GM12878 (cell line): ENCODE measurements around the gene AGAP6. TPM values are rescaled to one million over a fixed set of nuclear protein-coding genes. Genes with fewer than 3 reads are reported as not detected.
A peak's percentile ranks its signal among the peaks of the same experiment; 100 is the strongest.
"Not testable (repeated sequence)": the region's sequence is repeated elsewhere in the genome, so short reads cannot be mapped to it uniquely, and the experiment has no call there.

Experiments
- ATAC-seq: fragments of 200-7000 bp; cut with Tn5 transposase; 3 replicates; pipeline ENCODE4 v1.9.1; 2020; ENCODE audit warnings: mild to moderate bottlenecking, moderate library complexity
- Bru-seq: library from RNA; stranded (reverse); fragments of 400-500 nt; gene quantifications from one replicate; lab custom pipeline; 2021; lab: Mats Ljungman, UMichigan
- BruChase-seq, 2 experiments: library from RNA; stranded (reverse); fragments of 400-500 nt; gene quantifications; one replicate each; lab custom pipeline; 2021; lab: Mats Ljungman, UMichigan
- BruUV-seq: library from RNA; stranded (reverse); fragments of 400-500 nt; replicated peaks from 2 replicates; lab custom pipeline; 2021; lab: Mats Ljungman, UMichigan
- CTCF ChIA-PET: fragments of 300-600 bp; sonication (Branson Sonifier 250); formaldehyde crosslinking; extraction: SDS; loops from one replicate; lab custom pipeline; 2021; ENCODE audit warnings: inconsistent platforms; lab: Yijun Ruan, JAX
- POLR2A ChIA-PET: fragments of 350-600 bp; formaldehyde crosslinking; extraction: SDS; loops from one replicate; lab custom pipeline; 2021; ENCODE audit warnings: inconsistent platforms; lab: Charles Lee
- RAD21 ChIA-PET: fragments of 300-600 bp; sonication (Branson Sonifier 250); formaldehyde crosslinking; loops from one replicate; lab custom pipeline; 2023; ENCODE audit warnings: antibody characterized with exemption; ENCODE audit not compliant: unreplicated experiment; lab: Charles Lee
- SMC1A ChIA-PET: fragments of 300-600 bp; sonication (Branson Sonifier 250); formaldehyde crosslinking; loops from one replicate; lab custom pipeline; 2023; ENCODE audit not compliant: unreplicated experiment, uncharacterized antibody; lab: Charles Lee
- DNase-seq: peaks from one replicate; pipeline ENCODE4 v3.0.0-alpha.2; 2011; ENCODE audit warnings: low read depth, low spot score
- FAIRE-seq: peaks from 3 replicates; lab custom pipeline; 2011; peaks lifted over from hg19 to GRCh38; lab: Jason Lieb, UNC
- H2AFZ ChIP-seq: 2 replicates; pipeline ENCODE4 v1.6.0; 2011; ENCODE audit warnings: low read depth, low read length, control low read depth; ENCODE audit not compliant: control insufficient read depth
- H3K27ac ChIP-seq: 2 replicates; pipeline ENCODE4 v1.5.1; 2011; ENCODE audit warnings: control low read depth; ENCODE audit not compliant: control insufficient read depth, insufficient read depth
- H3K27me3 ChIP-seq, 2 experiments: replicated peaks in 1 of 2; 2 replicates each; pipeline versions ENCODE4 v1.6.0 to v1.6.1; 2011; ENCODE audit warnings: low read length in 1 of 2; ENCODE audit not compliant: control insufficient read depth in 2 of 2, insufficient read depth in 2 of 2
- H3K36me3 ChIP-seq, 2 experiments: 2 replicates each; pipeline ENCODE4 v1.5.1; 2011; ENCODE audit warnings: low read length in 1 of 2; ENCODE audit not compliant: control insufficient read depth in 2 of 2, insufficient read depth in 2 of 2
- H3K4me1 ChIP-seq: 2 replicates; pipeline ENCODE4 v1.6.1; 2011; ENCODE audit warnings: mild to moderate bottlenecking, low read length, moderate library complexity, mixed read lengths; ENCODE audit not compliant: control insufficient read depth, insufficient read depth
- H3K4me2 ChIP-seq: 2 replicates; pipeline ENCODE4 v1.6.0; 2011; ENCODE audit warnings: control low read depth; ENCODE audit not compliant: control insufficient read depth, insufficient read depth
- H3K4me3 ChIP-seq: fragments of 200-600 bp; sonication (generic); 2 replicates; pipeline ENCODE4 v1.5.1; 2016
- H3K79me2 ChIP-seq: 2 replicates; pipeline ENCODE4 v1.6.0; 2011; ENCODE audit warnings: low read length; ENCODE audit not compliant: control insufficient read depth, insufficient read depth
- H3K9ac ChIP-seq: 2 replicates; pipeline ENCODE4 v1.8.0; 2011; ENCODE audit warnings: low read length, control low read depth, mixed read lengths; ENCODE audit not compliant: control insufficient read depth, insufficient read depth
- H3K9me3 ChIP-seq: replicated peaks from 3 replicates; pipeline ENCODE4 v1.5.1; 2011; ENCODE audit warnings: mild to moderate bottlenecking, low read length; ENCODE audit not compliant: control insufficient read depth, insufficient read depth
- H4K20me1 ChIP-seq: 2 replicates; pipeline ENCODE4 v1.6.0; 2011; ENCODE audit not compliant: control insufficient read depth, insufficient read depth
- WGBS: methylation state at CpG from one replicate; pipeline ENCODE4 v1.1.6; 2016; ENCODE audit warnings: low lambda C conversion rate; ENCODE audit not compliant: insufficient replicate concordance, insufficient coverage; ENCODE audit errors: missing lambda C conversion rate; 5-methylcytosine and 5-hydroxymethylcytosine counted together
- in situ Hi-C: fragments of 300-500 bp; cut with MboI; formaldehyde crosslinking; loops from 9 replicates; pipeline ENCODE4 v1.14.3; 2018; ENCODE audit warnings: mixed read lengths
- intact Hi-C: fragments of 100-400 bp; cut with micrococcal nuclease; formaldehyde crosslinking; loops from one replicate; pipeline ENCODE4 v1.14.2; 2022; ENCODE audit not compliant: unreplicated experiment
- long read RNA-seq, 2 experiments: library from polyadenylated mRNA; unstranded; transcript quantifications; one replicate each; pipeline ENCODE4 v2.0.0, GENCODE V29; 2019 to 2020
- polyA minus RNA-seq, 3 experiments: library from RNA; depleted of rRNA, polyadenylated mRNA; stranded (reverse); fragments of >200 nt; gene quantifications; 2 replicates each; pipeline ENCODE4 v1.2.3, GENCODE V29; 2011
- polyA plus RNA-seq, 11 experiments: library from polyadenylated mRNA; depleted of rRNA in 4 of 11; unstranded in 6 of 11; stranded (reverse) in 5 of 11; fragments of >200 nt; fragmentation: Nextera tagmentation in 4 of 11; fragmentation: Illumina TruSeq in 1 of 11; extraction: Ambion mirVana in 4 of 11; extraction: Trizol in 1 of 11; gene quantifications; 1 replicate in 1 of 11; 2 replicates in 10 of 11; pipeline versions ENCODE4 v1.2.1 to v1.2.3, GENCODE V29; 2011 to 2016; ENCODE audit warnings: inconsistent platforms in 2 of 11, missing spikeins in 2 of 11, low read depth in 1 of 11
- total RNA-seq, 4 experiments: library from RNA; depleted of rRNA in 3 of 4; stranded (reverse); fragments of >200 nt in 3 of 4; fragmentation: Illumina TruSeq in 1 of 4; extraction: Trizol in 1 of 4; gene quantifications; 2 replicates each; pipeline versions ENCODE4 v1.2.1 to v1.2.3, GENCODE V29; 2013 to 2021

Gene AGAP6
- total RNA-seq (2013; cell fraction: nucleolus; rRNA removed) = 49.3 and 53.2 TPM in 2 replicates
- total RNA-seq (2014; rRNA removed) = 12.6 and 14.3 TPM in 2 replicates
- total RNA-seq (2014; rRNA removed; fragmentation: Illumina TruSeq; extraction: Trizol) = 10.2 and 11.1 TPM in 2 replicates
- 14.3 and 14.7 TPM in 2 replicates for total RNA-seq (2021)
- 7.8 TPM for polyA plus RNA-seq (2011; ENCODE audit: low read depth)
- 15.3 and 19.7 TPM in 2 replicates for polyA plus RNA-seq (2011; rRNA removed)
- polyA plus RNA-seq (2011; cell fraction: cytosol; rRNA removed) = 9.6 and 14.6 TPM in 2 replicates
- polyA plus RNA-seq (2011; cell fraction: nucleus; rRNA removed) = 93.6 and 113 TPM in 2 replicates
- polyA plus RNA-seq (2012) = 13.0 and 13.7 TPM in 2 replicates
- 17.0 and 20.3 TPM in 2 replicates for polyA plus RNA-seq (2014; fragmentation: Illumina TruSeq; extraction: Trizol)
- polyA plus RNA-seq (2014; fragmentation: Nextera tagmentation; extraction: Ambion mirVana) = 1 to 10 TPM in 1 of 2 experiments, under 1 TPM in 1; 0.66 to 2.5 TPM
- 24.0 and 26.0 TPM in 2 replicates for polyA plus RNA-seq (2014; rRNA removed)
- polyA plus RNA-seq (2016; fragmentation: Nextera tagmentation; extraction: Ambion mirVana) = 1 to 10 TPM; 7.8 to 8.6 TPM
- polyA minus RNA-seq (2011; rRNA and poly(A)+ RNA removed) = 4.7 and 6.6 TPM in 2 replicates
- polyA minus RNA-seq (2011; cell fraction: cytosol; rRNA and poly(A)+ RNA removed) = 1.3 and 1.8 TPM in 2 replicates
- polyA minus RNA-seq (2011; cell fraction: nucleus; rRNA and poly(A)+ RNA removed) = 7.0 and 14.7 TPM in 2 replicates
- Bru-seq, nascent RNA = percentile 82 among the genes with signal in this experiment
- percentile 97 among the genes with signal in this experiment for BruChase-seq, experiment 1, labeled RNA remaining after a 6-hour chase
- percentile 96 among the genes with signal in this experiment for BruChase-seq, experiment 2, labeled RNA remaining after a 2-hour chase
- long read RNA-seq, experiment 1, partial matches to known transcripts = 0 of 1 reads
- long read RNA-seq, experiment 1, other reads (novel, unspliced or antisense) = 0 of 1 reads
- long read RNA-seq, experiment 2, partial matches to known transcripts = 4 of 8 reads
- long read RNA-seq, experiment 2, other reads (novel, unspliced or antisense) = 4 of 8 reads

DNA sequence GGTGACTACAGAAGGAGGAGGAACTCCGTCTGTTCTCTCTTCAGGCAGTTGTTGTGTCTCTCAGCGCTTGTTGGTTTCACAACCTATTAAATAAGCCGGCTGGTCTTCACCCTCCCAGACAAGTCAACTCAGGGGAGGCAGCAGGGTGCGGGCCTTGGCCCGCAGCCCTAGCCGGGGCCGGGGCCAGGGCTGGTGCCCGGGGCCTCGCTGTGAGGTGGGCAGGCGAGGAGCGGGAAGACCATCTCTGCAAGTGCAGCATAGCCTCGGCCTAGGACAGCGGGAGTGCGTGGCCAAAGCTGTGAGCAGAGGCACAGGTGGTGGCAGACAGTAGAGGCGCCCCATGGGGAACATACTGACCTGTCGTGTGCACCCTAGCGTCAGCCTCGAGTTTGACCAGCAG lies at the start of gene AGAP6:
TSS of gene AGAP6 (plus strand) at position 31 of the 400 bp plus-strand sequence. CDS start at position 341, 310 bp downstream.
- H3K4me2 ChIP-seq, H3K27me3 ChIP-seq, CTCF ChIA-PET, H3K36me3 ChIP-seq, POLR2A ChIA-PET, DNase-seq, intact Hi-C loops, BruUV-seq, SMC1A ChIA-PET, in situ Hi-C loops, ATAC-seq, RAD21 ChIA-PET, H3K9me3 ChIP-seq, H3K4me1 ChIP-seq, H3K79me2 ChIP-seq, H2AFZ ChIP-seq, H3K27ac ChIP-seq, H4K20me1 ChIP-seq, H3K9ac ChIP-seq, FAIRE-seq, H3K4me3 ChIP-seq: not testable (repeated sequence)
- 89% methylated on average over 14 of the region's 18 CpGs for WGBS
